ENCODE measurements around the gene B4GALNT3.
"Not testable (repeated sequence)": the region's sequence is repeated elsewhere in the genome, so short reads cannot be mapped to it uniquely, and the experiment has no call there.

The B4GALNT3 gene

DNA sequence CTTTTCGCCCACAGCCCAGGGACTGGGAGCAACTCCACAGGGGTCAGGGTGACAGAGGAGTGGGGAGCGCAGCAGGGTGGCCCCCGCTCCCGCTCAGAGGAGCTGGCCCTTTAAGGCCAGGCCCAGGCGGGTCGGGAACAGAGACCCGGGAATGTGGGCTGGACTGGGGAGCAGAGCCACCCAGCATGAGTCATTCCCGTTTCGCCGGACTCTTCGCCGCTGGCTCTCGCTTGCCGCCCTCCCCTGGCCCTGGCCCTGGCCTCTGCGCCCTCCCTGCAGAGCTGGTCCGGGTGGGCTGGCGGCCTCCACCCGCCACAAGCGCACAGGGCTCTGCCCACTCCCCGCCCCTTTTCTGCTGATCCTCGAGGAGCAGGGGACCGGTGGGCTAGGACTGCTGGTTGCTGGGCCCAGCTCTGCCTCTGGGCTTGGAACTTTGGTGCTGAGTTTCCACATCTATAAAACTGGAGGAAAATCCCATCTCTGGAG lies 110.7 kb downstream of the B4GALNT3 start:
- H3K4me1 Mint-ChIP-seq: peaks cover 5 to 9% of the 10 kb centered on the region in 2 donors
- peaks cover 0 to 4% of the 10 kb centered on the region in 2 donors for H3K27me3 Mint-ChIP-seq
- H3K27ac Mint-ChIP-seq: no peak overlapping the region

DNA sequence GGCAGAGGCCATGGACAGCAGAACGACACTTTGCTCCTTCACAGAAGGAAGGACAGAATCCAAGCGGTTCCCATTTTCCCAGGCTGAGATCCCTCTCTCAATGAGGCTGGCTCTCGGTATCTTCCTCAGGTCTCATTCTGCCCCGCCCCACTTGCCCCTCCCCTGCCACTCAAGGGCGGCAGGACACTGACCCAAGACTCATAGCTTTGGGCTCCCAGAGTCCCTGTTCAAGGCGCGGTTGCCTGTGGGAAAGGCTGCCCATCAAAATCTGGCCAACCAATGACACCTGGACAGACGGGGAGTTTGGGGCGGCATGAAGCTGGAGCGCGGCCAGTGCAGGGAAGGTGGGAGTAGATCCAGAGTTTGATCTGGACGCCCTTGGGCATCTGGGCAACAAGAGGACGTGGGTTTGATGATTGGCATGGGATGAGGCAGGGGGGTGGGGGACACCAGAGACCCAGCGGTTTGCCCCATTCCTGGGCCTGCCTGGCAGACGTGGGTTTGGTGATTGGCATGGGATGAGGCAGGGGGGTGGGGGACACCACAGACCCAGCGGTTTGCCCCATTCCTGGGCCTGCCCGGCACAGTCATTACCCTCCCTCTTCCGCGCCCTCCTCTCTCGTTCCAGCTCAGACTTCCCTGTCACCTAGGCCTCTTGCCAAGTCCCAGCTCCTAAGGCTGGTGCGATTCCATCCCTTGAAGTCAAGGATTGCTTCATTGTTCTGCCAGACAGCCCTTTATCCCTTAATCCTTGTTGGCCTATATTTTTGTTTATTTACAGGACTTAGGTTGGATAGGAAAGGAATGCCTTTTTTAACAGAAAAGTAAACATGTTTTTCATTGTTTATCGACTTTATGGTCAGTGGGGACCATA lies 111.4 kb downstream of the B4GALNT3 start:
- Mint-ChIP-seq H3K27ac (no peak overlapping the region), H3K9me3 (no peaks in the 10 kb centered on the region), H3K4me1 (peaks cover 8 to 13% of the 10 kb centered on the region in 2 donors), H3K27me3 (peaks cover 0 to 4% of the 10 kb centered on the region in 2 donors), H3K4me3 (peak overlapping the region in 1 of 2 donors; percentile 31), H3K36me3 (no peaks in the 10 kb centered on the region)
- DNase-seq (no peak), ATAC-seq (replicated peaks) (no peak)

More for the DNA sequence above, 110.7 kb downstream of the B4GALNT3 start:
- no peaks in the 10 kb centered on the region for H3K36me3 Mint-ChIP-seq
- ATAC-seq (replicated peaks) (peak in 1 of 2 donors; percentile 11), DNase-seq (no peak)
- no peak overlapping the region for H3K4me3 Mint-ChIP-seq
- H3K9me3 Mint-ChIP-seq: no peaks in the 10 kb centered on the region

DNA sequence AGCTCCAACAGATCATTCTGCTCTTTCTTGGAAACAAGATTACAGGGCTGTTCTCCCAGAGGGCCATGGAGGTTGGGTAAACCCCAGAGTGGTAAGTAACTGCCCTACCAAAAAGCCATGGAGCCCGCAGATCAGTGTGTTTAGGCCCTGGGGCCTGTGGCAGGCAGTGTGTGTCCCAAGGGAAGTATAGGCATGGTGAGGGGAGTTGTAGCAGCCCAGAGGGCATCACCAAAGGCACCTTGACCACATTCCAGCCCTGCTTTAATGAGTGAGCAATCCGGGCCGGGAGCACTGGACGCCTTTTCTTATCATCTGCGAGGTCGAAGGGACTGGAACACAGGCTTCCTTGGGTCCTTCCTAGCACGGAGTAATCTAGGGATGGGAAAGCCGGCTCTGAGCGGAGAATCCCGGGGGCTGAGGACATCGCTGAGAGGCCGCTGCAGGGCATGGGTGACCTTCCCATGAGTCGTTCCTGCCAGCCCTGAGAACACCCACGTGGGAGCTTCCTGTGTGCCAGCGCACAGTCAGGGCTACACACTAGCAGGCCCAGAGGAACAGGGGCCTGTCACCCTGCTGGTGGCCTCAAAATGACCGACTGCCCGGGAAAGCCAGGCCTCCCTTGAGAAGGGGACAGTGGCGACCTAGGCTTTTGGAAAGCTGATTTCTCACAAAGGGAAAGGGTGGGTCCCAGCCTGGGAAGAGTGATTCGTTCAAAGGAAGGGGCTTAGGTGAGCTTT lies 112.2 kb downstream of the B4GALNT3 start:
- no peak overlapping the region for H3K27ac Mint-ChIP-seq
- peaks cover 0 to 4% of the 10 kb centered on the region in 2 donors for H3K27me3 Mint-ChIP-seq
- H3K9me3 Mint-ChIP-seq: no peaks in the 10 kb centered on the region
- DNase-seq: no peak
- H3K36me3 Mint-ChIP-seq: no peaks in the 10 kb centered on the region
- no peak overlapping the region for H3K4me3 Mint-ChIP-seq
- no peak for ATAC-seq (replicated peaks)
- H3K4me1 Mint-ChIP-seq: peaks cover 9 to 20% of the 10 kb centered on the region in 2 donors

DNA sequence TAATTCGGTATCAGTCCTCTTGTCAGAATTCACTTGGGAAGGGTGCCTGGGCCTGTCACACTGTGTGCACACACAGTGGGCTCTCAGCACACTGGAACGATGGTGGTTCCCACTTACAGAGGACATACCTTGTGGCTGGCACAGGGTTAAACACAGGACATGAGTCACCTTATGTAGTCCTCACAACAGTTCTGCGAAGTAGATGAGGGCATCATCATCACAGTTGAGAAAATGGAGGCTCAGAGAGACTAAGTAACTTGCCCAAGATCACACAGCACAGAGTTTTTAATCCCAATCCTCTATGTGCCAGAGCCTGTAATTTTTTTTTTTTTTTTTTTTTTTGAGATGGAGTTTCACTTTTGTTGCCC lies 112.8 kb downstream of the B4GALNT3 start:
- no peak overlapping the region for H3K27ac Mint-ChIP-seq
- peaks cover 0 to 4% of the 10 kb centered on the region in 2 donors for H3K27me3 Mint-ChIP-seq
- DNase-seq (no peak), ATAC-seq (replicated peaks) (no peak)
- H3K4me1 Mint-ChIP-seq: peaks cover 9 to 20% of the 10 kb centered on the region in 2 donors
- no peaks in the 10 kb centered on the region for H3K9me3 Mint-ChIP-seq
- H3K4me3 Mint-ChIP-seq: no peak overlapping the region
- no peaks in the 10 kb centered on the region for H3K36me3 Mint-ChIP-seq

DNA sequence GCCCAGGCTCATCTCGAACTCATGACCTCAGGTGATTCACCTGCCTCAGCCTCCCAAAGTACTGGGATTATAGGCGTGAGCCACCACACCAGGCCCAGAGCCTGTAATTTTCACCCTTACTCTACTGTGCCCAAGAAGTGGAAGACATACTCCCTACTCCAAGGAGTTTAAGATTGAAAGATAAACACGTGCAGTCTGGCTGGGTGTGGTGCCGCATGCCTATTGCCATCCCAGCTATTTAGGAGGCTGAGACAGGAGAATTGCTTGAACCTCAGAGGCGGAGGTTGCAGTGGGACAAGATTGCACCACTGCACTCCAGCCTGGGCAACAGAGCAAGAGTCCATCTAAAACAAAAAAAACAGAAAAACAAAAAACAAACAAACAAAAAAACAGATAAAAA lies 113.5 kb downstream of the B4GALNT3 start:
- Mint-ChIP-seq H3K36me3 (no peaks in the 10 kb centered on the region), H3K27ac (no peak overlapping the region), H3K27me3 (peaks cover 0 to 3% of the 10 kb centered on the region in 2 donors), H3K4me1 (peaks cover 9 to 20% of the 10 kb centered on the region in 2 donors), H3K9me3 (no peaks in the 10 kb centered on the region), H3K4me3 (no peak overlapping the region)
- ATAC-seq (replicated peaks): no peak
- DNase-seq: no peak

DNA sequence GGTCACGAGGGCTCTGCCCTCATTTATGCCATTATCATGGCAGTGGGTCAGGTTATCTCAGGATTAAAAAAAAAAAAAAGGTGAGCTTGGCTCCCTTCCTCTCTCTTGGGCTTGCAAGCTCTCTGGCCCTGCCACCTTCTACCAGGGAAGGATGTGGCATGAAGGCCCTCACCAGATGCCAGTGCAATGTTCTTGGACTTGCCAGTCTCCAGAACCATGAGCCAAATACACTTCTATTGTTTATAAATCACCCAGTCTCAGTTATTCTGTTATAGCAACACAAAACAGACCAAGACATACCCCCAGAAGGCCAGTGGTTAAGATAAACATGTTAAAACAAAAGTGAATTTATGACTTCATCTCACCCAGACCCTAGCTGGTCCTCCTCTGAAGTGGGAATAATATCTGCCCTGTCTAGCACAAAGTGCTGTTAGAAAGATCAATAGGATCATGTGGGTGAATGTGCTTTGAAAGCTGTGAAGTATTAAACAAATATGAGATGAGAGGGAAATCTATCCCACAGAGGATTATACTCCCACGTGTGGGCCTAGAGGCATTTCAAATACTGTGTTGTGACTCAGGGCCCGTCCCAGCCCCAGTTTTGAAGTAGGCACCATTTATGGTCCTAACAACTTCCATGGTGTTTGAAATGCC lies 114.9 kb downstream of the B4GALNT3 start:
- H3K9me3 Mint-ChIP-seq: no peaks in the 10 kb centered on the region
- no peaks in the 10 kb centered on the region for H3K27me3 Mint-ChIP-seq
- ATAC-seq (replicated peaks) (no peak), DNase-seq (no peak)
- no peak overlapping the region for H3K27ac Mint-ChIP-seq
- H3K36me3 Mint-ChIP-seq: no peaks in the 10 kb centered on the region
- peaks cover 9 to 16% of the 10 kb centered on the region in 2 donors for H3K4me1 Mint-ChIP-seq
- H3K4me3 Mint-ChIP-seq: no peak overlapping the region

DNA sequence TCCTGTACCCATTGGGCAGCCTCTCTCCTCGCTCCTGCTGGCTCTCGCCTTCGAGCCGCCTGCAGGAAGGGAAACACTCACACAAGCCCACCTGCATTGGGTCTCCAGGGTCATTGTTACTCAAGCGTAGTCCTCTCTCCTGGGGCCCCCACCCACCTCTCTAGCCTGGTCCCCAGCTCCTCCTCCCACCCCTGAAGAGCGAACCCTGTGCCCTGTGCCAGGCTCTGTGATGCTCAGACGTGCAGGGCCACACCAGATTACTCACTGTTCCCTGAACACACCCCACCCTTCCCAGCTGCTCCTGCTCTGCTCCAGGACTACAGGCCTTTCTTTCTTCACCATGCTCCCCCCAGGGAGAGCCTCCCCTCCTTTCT lies 115.4 kb downstream of the B4GALNT3 start:
- H3K4me1 Mint-ChIP-seq: peaks cover 7 to 12% of the 10 kb centered on the region in 2 donors
- ATAC-seq (replicated peaks) (no peak), DNase-seq (no peak)
- H3K27me3 Mint-ChIP-seq: no peaks in the 10 kb centered on the region
- H3K9me3 Mint-ChIP-seq: no peaks in the 10 kb centered on the region
- H3K27ac Mint-ChIP-seq: peak overlapping the region; percentile 32
- no peaks in the 10 kb centered on the region for H3K36me3 Mint-ChIP-seq
- H3K4me3 Mint-ChIP-seq: no peak overlapping the region

DNA sequence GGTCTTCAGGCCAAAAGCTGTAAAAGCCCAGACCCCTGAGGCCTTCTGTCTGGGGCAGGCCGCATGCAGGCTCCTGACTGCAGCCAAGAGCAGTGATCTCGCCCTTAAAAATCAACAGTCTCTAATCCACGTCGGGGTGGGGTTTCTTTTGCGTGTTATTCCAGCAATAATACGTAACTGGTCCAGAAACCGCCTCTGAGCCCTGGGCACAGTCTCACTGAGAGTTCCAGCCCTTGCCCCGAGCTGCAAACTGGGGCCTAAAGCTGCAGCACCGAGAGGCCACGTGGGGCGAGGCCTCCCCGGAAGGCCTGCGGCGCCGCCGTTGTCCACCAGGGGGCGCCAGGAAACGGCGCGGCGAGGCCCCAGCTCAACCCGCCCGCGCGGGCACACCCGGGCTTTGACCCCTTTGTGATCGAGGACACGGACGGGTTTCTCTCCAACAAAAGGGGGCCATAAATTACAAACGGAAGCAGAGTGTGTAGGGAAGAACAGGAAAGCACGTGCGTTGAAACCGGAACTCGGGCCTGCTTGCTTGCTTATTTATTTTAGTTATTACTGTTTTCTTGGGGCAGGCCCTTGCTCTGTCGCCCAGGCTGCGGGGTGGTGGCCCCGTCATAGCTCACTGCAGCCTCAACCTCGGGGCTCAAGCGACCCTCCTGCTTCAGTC lies 116.3 kb downstream of the B4GALNT3 start:
- Mint-ChIP-seq H3K4me1 (peaks cover 7 to 12% of the 10 kb centered on the region in 2 donors), H3K4me3 (peak overlapping the region; percentile 71 to 84), H3K27ac (peak overlapping the region; percentile 63)

DNA sequence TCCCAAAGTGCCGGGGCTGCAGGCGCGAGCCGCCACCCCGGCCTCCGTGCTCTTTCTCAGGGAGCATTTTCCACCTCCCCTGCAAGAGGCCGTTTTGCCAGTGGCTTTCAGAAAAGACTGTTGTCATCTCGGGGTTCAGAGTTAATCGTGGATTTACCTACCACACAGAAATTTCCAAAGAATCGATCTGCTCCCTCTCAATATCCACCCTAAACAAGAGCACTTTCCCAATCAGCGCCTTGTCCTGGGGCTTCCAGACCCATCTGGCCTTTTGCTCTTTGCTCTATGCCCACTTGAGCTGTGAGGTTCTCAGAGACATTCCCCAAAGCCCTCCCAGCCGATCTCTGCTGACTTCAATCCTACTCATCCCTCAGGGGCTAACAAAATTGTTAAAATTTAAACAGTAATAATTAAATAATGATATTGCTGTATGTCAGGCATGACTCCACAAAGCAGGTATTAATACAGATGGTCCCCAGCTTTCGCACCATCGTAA lies 116.9 kb downstream of the B4GALNT3 start:
- H3K4me1 Mint-ChIP-seq: peaks cover 7 to 12% of the 10 kb centered on the region in 2 donors
- peak overlapping the region; percentile 71 to 84 for H3K4me3 Mint-ChIP-seq
- ATAC-seq (replicated peaks) (no peak), DNase-seq (no peak)
- H3K36me3 Mint-ChIP-seq: no peaks in the 10 kb centered on the region
- H3K27me3 Mint-ChIP-seq: no peaks in the 10 kb centered on the region
- H3K9me3 Mint-ChIP-seq: no peaks in the 10 kb centered on the region
- peak overlapping the region; percentile 76 for H3K27ac Mint-ChIP-seq

More for the DNA sequence above, 116.3 kb downstream of the B4GALNT3 start:
- ATAC-seq (replicated peaks): peak; percentile 96 to 98
- Mint-ChIP-seq H3K27me3 (no peaks in the 10 kb centered on the region), H3K36me3 (no peaks in the 10 kb centered on the region), H3K9me3 (no peaks in the 10 kb centered on the region)
- peak; percentile 79 for DNase-seq

DNA sequence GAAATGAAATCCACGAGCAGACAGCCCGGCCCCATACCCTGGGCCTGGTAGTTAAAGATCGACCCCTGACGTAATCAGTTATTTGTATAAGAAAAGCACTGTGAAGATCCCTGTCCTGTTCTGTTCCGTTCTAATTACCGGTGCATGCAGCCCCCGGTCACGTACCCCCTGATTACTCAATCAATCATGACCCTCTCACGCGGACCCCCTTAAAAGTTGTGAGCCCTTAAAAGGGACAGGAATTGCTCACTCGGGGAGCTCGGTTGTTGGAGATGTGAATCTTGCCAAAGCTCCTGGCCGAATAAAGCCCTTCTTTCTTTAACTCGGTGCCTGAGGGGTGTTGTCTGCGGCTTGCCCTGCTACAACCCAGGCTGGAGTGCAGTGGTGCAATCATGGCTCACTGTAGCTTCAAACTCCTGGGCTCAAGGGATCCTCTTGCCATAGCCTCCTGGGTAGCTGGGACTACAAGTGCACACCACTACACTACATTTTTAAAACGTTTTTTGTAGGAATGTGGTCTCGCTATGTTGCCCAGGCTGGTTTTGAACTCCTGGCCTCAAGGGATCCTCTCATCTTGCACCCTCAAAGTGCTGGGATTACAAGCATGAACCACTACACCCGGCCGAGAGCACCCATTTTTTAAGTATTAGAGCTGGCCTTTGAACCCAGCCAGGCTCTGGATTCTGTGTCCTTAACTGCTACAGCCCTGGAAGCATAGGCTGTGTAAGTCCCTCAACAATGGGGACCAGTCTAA lies 118.4 kb downstream of the B4GALNT3 start:
- not testable (repeated sequence) for H3K27me3 Mint-ChIP-seq; ATAC-seq (replicated peaks); H3K9me3 Mint-ChIP-seq; H3K36me3 Mint-ChIP-seq; H3K4me3 Mint-ChIP-seq; DNase-seq; H3K27ac Mint-ChIP-seq
- peaks cover 7 to 12% of the 10 kb centered on the region in 2 donors for H3K4me1 Mint-ChIP-seq

DNA sequence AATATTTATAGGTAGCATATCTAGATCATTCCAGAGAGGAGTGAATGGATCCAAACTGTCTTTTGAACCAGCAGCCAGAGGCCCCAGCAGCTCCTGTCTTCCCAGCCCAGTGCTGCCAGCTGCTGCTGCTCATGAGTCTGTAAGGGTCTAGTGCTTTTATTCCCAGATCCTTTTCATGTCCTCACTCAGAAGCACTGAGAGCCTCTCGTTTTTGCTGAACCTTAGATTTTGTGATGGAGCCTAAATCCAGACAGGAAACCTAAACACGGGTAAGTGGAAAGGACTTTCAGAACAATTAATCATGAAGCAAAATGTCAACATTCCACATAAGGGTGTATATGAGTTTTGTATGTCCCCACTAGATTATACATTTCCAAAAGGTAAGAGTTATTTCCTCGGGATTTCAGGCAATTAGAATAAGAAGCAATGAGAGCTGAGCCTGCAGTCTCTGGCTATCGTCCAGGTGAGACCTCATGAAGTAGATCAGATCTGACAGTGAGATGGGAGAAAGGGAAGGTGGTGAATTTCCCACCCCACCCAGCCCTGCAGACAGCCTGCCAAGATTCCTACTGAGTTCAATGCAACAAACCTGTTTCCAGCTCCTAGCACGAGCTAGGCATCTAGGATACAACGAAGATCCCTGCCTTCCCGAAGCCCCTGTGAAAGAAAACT lies 119.1 kb downstream of the B4GALNT3 start:
- ATAC-seq (replicated peaks) (no peak), DNase-seq (no peak)
- Mint-ChIP-seq H3K27ac (no peak overlapping the region), H3K27me3 (no peaks in the 10 kb centered on the region), H3K9me3 (no peaks in the 10 kb centered on the region), H3K4me3 (no peak overlapping the region), H3K36me3 (no peaks in the 10 kb centered on the region), H3K4me1 (peaks cover 7 to 12% of the 10 kb centered on the region in 2 donors)

DNA sequence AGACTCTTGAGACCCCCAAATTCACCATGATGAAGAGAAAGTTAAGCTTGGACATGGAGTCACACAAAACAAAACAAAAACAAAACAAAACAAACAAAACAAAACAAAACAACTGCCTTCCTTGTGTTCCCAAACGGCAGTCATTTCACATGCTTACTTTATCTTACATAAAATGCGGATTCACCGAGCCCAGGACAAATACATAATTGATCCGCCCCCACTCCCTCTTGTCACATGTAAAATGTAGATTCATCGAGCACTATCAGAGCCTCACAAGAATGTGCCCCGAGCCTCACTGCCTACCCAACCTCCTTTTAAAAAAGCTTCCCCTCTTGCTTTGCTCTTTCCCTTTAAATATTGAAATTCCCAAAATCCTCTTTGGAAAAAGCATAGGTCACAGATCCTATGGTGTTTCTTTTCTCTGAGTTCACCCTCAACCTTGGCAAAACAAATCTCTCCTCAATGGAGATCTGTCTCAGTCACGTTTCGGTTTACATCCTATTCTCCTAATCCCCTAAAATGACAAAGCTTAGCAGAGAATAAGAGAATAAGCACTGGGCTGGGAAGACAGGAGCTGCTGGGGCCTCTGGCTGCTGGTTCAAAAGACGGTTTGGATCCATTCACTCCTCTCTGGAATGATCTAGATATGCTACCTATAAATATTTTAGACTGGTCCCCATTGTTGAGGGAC lies 119.8 kb downstream of the B4GALNT3 start:
- H3K4me1 Mint-ChIP-seq: peaks cover 7 to 12% of the 10 kb centered on the region in 2 donors
- no peak overlapping the region for H3K4me3 Mint-ChIP-seq
- no peak for ATAC-seq (replicated peaks)
- H3K27me3 Mint-ChIP-seq: no peaks in the 10 kb centered on the region
- H3K9me3 Mint-ChIP-seq: no peaks in the 10 kb centered on the region
- H3K36me3 Mint-ChIP-seq: no peaks in the 10 kb centered on the region
- no peak for DNase-seq
- H3K27ac Mint-ChIP-seq: no peak overlapping the region

Data from stimulated activated naive B cell treated with anti-CD40 and anti-IgM and Interleukin-4, amounts not matched to agents 10 μg/mL and 1 μg/mL and 100 μg/mL, for 72 hours (primary cell).